Gastrocnemius medialis (tissue), 4 donors: ENCODE measurements around the gene CDKAL1. TPM values are rescaled to one million over a fixed set of nuclear protein-coding genes. Genes with fewer than 3 reads are reported as not detected.

ENCODE experiments used
- ATAC-seq, 2 donors: fragments of 150-250 bp; one replicate each; pipeline ENCODE4 v1.9.1; 2016
- DNase-seq, 2 donors: peaks; one replicate each; pipeline ENCODE4 v3.0.0-alpha.2; 2019
- H3K27ac ChIP-seq, 4 donors: fragments of 200-600 bp; sonication (generic); 1 replicate in 1 of 4; 2 replicates in 3 of 4; pipeline ENCODE4 v1.5.1; 2016 to 2018; ENCODE audit warnings: mild to moderate bottlenecking in 2 of 4, moderate library complexity in 1 of 4
- H3K27me3 ChIP-seq, 3 donors: fragments of 200-600 bp; sonication (generic) in 2 of 3; 1 replicate in 1 of 3; 2 replicates in 2 of 3; pipeline versions ENCODE4 v1.5.1 to v1.6.0; 2016 to 2019; ENCODE audit warnings: mild to moderate bottlenecking in 1 of 3, moderate library complexity in 1 of 3
- H3K36me3 ChIP-seq, 2 donors: fragments of 200-600 bp; sonication (generic) in 1 of 2; one replicate each; pipeline ENCODE4 v1.5.1; 2017 to 2018
- H3K4me1 ChIP-seq, 2 donors: fragments of 200-600 bp; sonication (generic) in 1 of 2; one replicate each; pipeline ENCODE4 v1.5.1; 2016 to 2017; ENCODE audit warnings: mild to moderate bottlenecking in 2 of 2
- H3K4me3 ChIP-seq, 4 donors: fragments of 200-600 bp; sonication (generic) in 3 of 4; 1 replicate in 1 of 4; 2 replicates in 3 of 4; pipeline ENCODE4 v1.5.1; 2016 to 2019; ENCODE audit warnings: mild to moderate bottlenecking in 2 of 4
- H3K9me3 ChIP-seq, 3 donors: fragments of 200-600 bp; sonication (generic) in 2 of 3; 1 replicate in 1 of 3; 2 replicates in 2 of 3; pipeline ENCODE4 v1.5.1; 2016 to 2019
- CTCF ChIP-seq, 5 experiments: fragments of 450-650 bp in 3 of 5; fragments of 200-600 bp in 2 of 5; sonication (generic) in 2 of 5; IDR thresholded peaks in 4 of 5; conservative IDR thresholded peaks in 1 of 5; 1 replicate in 4 of 5; 2 replicates in 1 of 5; pipeline ENCODE4 v1.5.1; 2016 to 2019; ENCODE audit warnings: antibody characterized with exemption in 5 of 5, mild to moderate bottlenecking in 3 of 5, moderate library complexity in 3 of 5
- POLR2A ChIP-seq, 2 donors: fragments of 450-650 bp; IDR thresholded peaks; one replicate each; pipeline ENCODE4 v1.6.1; 2017; ENCODE audit warnings: antibody characterized with exemption in 2 of 2, mild to moderate bottlenecking in 2 of 2, moderate library complexity in 2 of 2
- in situ Hi-C, 4 donors: fragments of 200-750 bp; cut with MboI; loops; one replicate each; pipeline versions ENCODE4 v1.15.0 to v1.8.0; 2017; ENCODE audit warnings: low sequenced_read_pairs in 4 of 4
- intact Hi-C: fragments of 100-400 bp; cut with DNase I; formaldehyde crosslinking; loops from one replicate; pipeline ENCODE4 v1.15.1; 2023; ENCODE audit warnings: low total_unique reads
- total RNA-seq, 4 donors: library from RNA; depleted of rRNA; stranded (reverse); fragments of >200 nt; gene quantifications; one replicate each; pipeline versions ENCODE4 v1.1.0 to v1.2.3, GENCODE V29; 2016

Gene CDKAL1
- total RNA-seq, 4 donors from 2014 or later = 9.6 to 17.0 (median 11.4) TPM

DNA sequence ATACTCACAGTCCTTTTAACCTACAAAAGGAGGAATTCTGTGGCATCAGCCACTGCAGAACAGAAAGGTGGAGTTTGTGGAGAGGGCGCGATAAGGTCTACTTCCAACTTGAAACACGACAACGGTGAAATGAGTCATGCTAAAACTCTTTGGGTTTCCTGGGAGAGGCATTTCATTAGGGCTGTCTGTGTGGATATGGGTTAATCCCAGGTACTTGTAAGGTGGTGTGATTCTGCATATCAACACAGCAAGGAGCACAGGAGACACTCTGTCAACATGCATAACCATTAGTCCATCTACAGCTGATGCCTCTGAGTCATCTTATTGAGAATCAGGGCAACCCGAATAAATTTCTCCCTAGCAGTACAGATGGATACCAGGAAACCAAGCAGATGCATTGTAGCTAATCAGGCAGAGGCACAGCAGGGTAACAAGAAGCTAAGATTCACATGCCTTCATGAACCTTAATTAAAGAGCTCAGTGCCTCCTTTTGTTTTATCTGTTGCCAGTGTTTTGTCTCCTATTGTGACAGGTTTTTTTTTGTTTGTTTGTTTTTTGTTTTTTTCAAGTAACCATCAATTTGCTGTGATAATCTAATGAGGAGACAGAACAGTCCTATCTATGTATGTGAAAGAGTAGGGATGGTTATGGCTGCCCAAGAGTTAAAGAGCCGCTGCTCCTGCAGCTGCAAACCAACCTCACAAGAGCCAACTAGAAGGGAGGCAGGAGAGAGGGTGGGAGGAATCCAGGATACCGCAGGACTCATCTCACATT lies 743.5 kb downstream of the CDKAL1 start:
- intact Hi-C loops = no loop called here
- no peak for TF ChIP-seq POLR2A (IDR thresholded peaks at IDR 0.05)
- no peak for TF ChIP-seq CTCF (IDR thresholded peaks at IDR 0.05 in 4 of 5, conservative IDR thresholded peaks at IDR 0.05 in 1 of 5)
- in situ Hi-C loops = no loop called here
- no peaks in the 10 kb centered on the region for H3K9me3 ChIP-seq
- no peak for DNase-seq
- H3K4me3 ChIP-seq = no peak overlapping the region
- H3K36me3 ChIP-seq = no peaks in the 10 kb centered on the region
- H3K27me3 ChIP-seq = no peaks in the 10 kb centered on the region
- H3K4me1 ChIP-seq = no peaks in the 10 kb centered on the region
- no peak overlapping the region for H3K27ac ChIP-seq
- no peak for ATAC-seq

DNA sequence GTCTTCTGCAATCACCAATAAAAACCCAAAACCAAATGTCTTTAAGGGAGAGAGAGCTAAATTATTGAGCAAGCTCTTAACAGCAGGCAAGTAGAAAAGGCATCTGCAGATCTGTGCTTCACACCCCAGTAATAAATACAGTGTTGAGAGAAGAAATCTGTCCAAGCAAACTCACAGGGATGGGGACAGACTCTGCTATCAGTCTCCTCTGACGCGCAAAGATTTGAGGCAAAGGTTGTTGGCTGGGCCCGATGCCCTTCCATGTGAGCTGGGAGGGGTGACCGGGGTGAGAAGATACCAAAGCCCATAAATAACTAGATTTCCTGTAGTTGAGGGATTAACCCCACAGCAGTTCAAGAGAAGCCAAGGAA lies 744.1 kb downstream of the CDKAL1 start:
- no peaks in the 10 kb centered on the region for H3K36me3 ChIP-seq
- no peak overlapping the region for H3K27ac ChIP-seq
- no peaks in the 10 kb centered on the region for H3K9me3 ChIP-seq
- in situ Hi-C loops (no loop called here), intact Hi-C loops (no loop called here)
- DNase-seq (no peak), ATAC-seq (no peak)
- no peak overlapping the region for H3K4me3 ChIP-seq
- TF ChIP-seq POLR2A (IDR thresholded peaks at IDR 0.05) = no peak
- no peak for TF ChIP-seq CTCF (IDR thresholded peaks at IDR 0.05 in 4 of 5, conservative IDR thresholded peaks at IDR 0.05 in 1 of 5)
- H3K4me1 ChIP-seq = no peaks in the 10 kb centered on the region
- no peaks in the 10 kb centered on the region for H3K27me3 ChIP-seq

- Histone ChIP-seq H3K4me1 (no peaks in the 10 kb centered on the region), H3K27me3 (no peaks in the 10 kb centered on the region), H3K4me3 (no peak overlapping the region), H3K36me3 (no peaks in the 10 kb centered on the region), H3K27ac (no peak overlapping the region), H3K9me3 (no peaks in the 10 kb centered on the region)
- ATAC-seq = no peak
- TF ChIP-seq POLR2A (IDR thresholded peaks at IDR 0.05) (no peak), CTCF (IDR thresholded peaks at IDR 0.05 in 4 of 5, conservative IDR thresholded peaks at IDR 0.05 in 1 of 5) (no peak)
- DNase-seq = no peak
- in situ Hi-C loops (no loop called here), intact Hi-C loops (no loop called here)
These were observed 745.4 kb downstream of the CDKAL1 start for GRCh38 chr6:21279619-21280018.

GRCh38 chr6:21281366-21281765 lies 747.1 kb downstream of the CDKAL1 start:
- DNase-seq = no peak
- intact Hi-C loops (no loop called here), in situ Hi-C loops (no loop called here)
- no peaks in the 10 kb centered on the region for H3K36me3 ChIP-seq
- H3K27me3 ChIP-seq = no peaks in the 10 kb centered on the region
- no peaks in the 10 kb centered on the region for H3K9me3 ChIP-seq
- no peak overlapping the region for H3K27ac ChIP-seq
- TF ChIP-seq CTCF (IDR thresholded peaks at IDR 0.05 in 4 of 5, conservative IDR thresholded peaks at IDR 0.05 in 1 of 5) (no peak), POLR2A (IDR thresholded peaks at IDR 0.05) (no peak)
- ATAC-seq = no peak
- H3K4me1 ChIP-seq = no peaks in the 10 kb centered on the region
- no peak overlapping the region for H3K4me3 ChIP-seq

Other genes with a start within 250 kb of the CDKAL1 start
- 10 to 100 TPM in 2 of 4 donors, 1 to 10 TPM in 2; 5.4 to 13.6 (median 10.7) TPM for gene E2F3, start 132.6 kb upstream of the CDKAL1 start, total RNA-seq